HCT116 (cell line): Measurements from ENCODE around the gene SPATA2L. TPM values are rescaled to one million over a fixed set of nuclear protein-coding genes. Genes with fewer than 3 reads are reported as not detected.

Source experiments
- ATAC-seq: fragments of 200-7000 bp; cut with Tn5 transposase; 2 replicates; pipeline ENCODE4 v1.9.1; 2020; ENCODE audit warnings: mild to moderate bottlenecking, moderate library complexity
- BruUV-seq: library from RNA; stranded (reverse); fragments of 400-500 nt; replicated peaks from 2 replicates; lab custom pipeline; 2021; lab: Mats Ljungman, UMichigan
- CTCF ChIA-PET: fragments of 300-600 bp; sonication (Branson Sonifier 250); formaldehyde crosslinking; loops from one replicate; lab custom pipeline; 2021; ENCODE audit warnings: antibody characterized with exemption; lab: Charles Lee
- POLR2A ChIA-PET: fragments of 300-600, 350-600 bp; sonication (Branson Sonifier 250); formaldehyde crosslinking; loops from one replicate; lab custom pipeline; 2021; ENCODE audit warnings: antibody characterized with exemption; lab: Charles Lee
- RAD21 ChIA-PET, 2 experiments: fragments of 300-600 bp; sonication (Branson Sonifier 250); formaldehyde crosslinking; loops; one replicate each; lab custom pipeline; 2023; ENCODE audit warnings: low total read pairs in 2 of 2; ENCODE audit not compliant: uncharacterized antibody in 2 of 2, unreplicated experiment in 2 of 2, low non-redundant PET in 1 of 2; lab: Charles Lee
- DNase-seq: peaks from one replicate; pipeline ENCODE4 v3.0.0-alpha.2; 2010; ENCODE audit warnings: low read depth, low spot score
- H2AFZ ChIP-seq: fragments of 200-600 bp; shearing (Covaris generic), sonication (generic); 2 replicates; pipeline ENCODE4 v1.6.1; 2017; ENCODE audit warnings: low read depth, mixed run types, mixed read lengths, antibody characterized with exemption, low read length; ENCODE audit not compliant: poor library complexity, severe bottlenecking
- H3K27ac ChIP-seq: 2 replicates; pipeline ENCODE4 v1.5.1; 2012; ENCODE audit warnings: low read depth, low read length
- H3K27me3 ChIP-seq: fragments of 200-600 bp; sonication (generic); 2 replicates; pipeline ENCODE4 v1.6.1; 2016; ENCODE audit warnings: mixed run types, low read length, mixed read lengths; ENCODE audit not compliant: insufficient read depth
- H3K36me3 ChIP-seq, 2 experiments: fragments of 200-500 bp in 1 of 2; fragments of 200-600 bp in 1 of 2; sonication (Bioruptor generic) in 1 of 2; sonication (generic) in 1 of 2; 2 replicates each; pipeline versions ENCODE4 v1.5.1 to v1.6.1; 2014 to 2016; ENCODE audit warnings: low read length in 2 of 2, inconsistent platforms in 1 of 2, mixed read lengths in 1 of 2, mixed run types in 1 of 2; ENCODE audit not compliant: insufficient read depth in 2 of 2, control insufficient read depth in 1 of 2
- H3K4me1 ChIP-seq, 2 experiments: fragments of 200-600 bp in 1 of 2; sonication (generic) in 1 of 2; 2 replicates each; pipeline versions ENCODE4 v1.5.1 to v1.6.1; 2012 to 2017; ENCODE audit warnings: low read length in 2 of 2, inconsistent platforms in 1 of 2, mild to moderate bottlenecking in 1 of 2, mixed read lengths in 1 of 2, mixed run types in 1 of 2, moderate library complexity in 1 of 2; ENCODE audit not compliant: insufficient read depth in 2 of 2, control insufficient read depth in 1 of 2
- H3K4me2 ChIP-seq: fragments of 200-600 bp; sonication (generic); 2 replicates; pipeline ENCODE4 v1.6.1; 2017; ENCODE audit warnings: mixed run types, low read length, mixed read lengths
- H3K4me3 ChIP-seq, 2 experiments: fragments of 200-600 bp in 1 of 2; sonication (generic) in 1 of 2; replicated peaks in 1 of 2; 2 replicates each; pipeline ENCODE4 v1.5.1; 2011 to 2016; ENCODE audit warnings: low read length in 2 of 2, control low read depth in 1 of 2, low read depth in 1 of 2, mild to moderate bottlenecking in 1 of 2, mixed read lengths in 1 of 2, mixed run types in 1 of 2
- H3K79me2 ChIP-seq: fragments of 200-600 bp; sonication (generic); 2 replicates; pipeline ENCODE4 v1.6.1; 2017; ENCODE audit warnings: mild to moderate bottlenecking, mixed run types, low read length, moderate library complexity, mixed read lengths; ENCODE audit not compliant: insufficient read depth
- H3K9ac ChIP-seq: fragments of 200-600 bp; sonication (generic); 2 replicates; pipeline ENCODE4 v1.6.1; 2016; ENCODE audit warnings: low read length, mixed read lengths
- H3K9me2 ChIP-seq: fragments of 200-600 bp; sonication (generic), shearing (Covaris generic); 2 replicates; pipeline ENCODE4 v1.6.1; 2017; ENCODE audit warnings: mixed run types, mild to moderate bottlenecking, moderate library complexity; ENCODE audit not compliant: insufficient read depth
- H3K9me3 ChIP-seq, 2 experiments: fragments of 200-500 bp in 1 of 2; fragments of 200-600 bp in 1 of 2; sonication (Bioruptor generic) in 1 of 2; sonication (generic) in 1 of 2; 2 replicates each; pipeline ENCODE4 v1.6.1; 2014 to 2017; ENCODE audit warnings: low read length in 2 of 2, mixed read lengths in 2 of 2, inconsistent platforms in 1 of 2, low read depth in 1 of 2, mild to moderate bottlenecking in 1 of 2, mixed run types in 1 of 2, moderate library complexity in 1 of 2; ENCODE audit not compliant: control insufficient read depth in 1 of 2, insufficient read depth in 1 of 2
- H4K20me1 ChIP-seq: fragments of 200-600 bp; sonication (generic), shearing (Covaris generic); 2 replicates; pipeline ENCODE4 v1.6.1; 2017; ENCODE audit warnings: mixed run types, mild to moderate bottlenecking, moderate library complexity; ENCODE audit not compliant: insufficient read depth
- CEBPB ChIP-seq: IDR thresholded peaks from 2 replicates; pipeline ENCODE4 v1.6.1; 2012; ENCODE audit warnings: low read depth
- EGR1 ChIP-seq: IDR thresholded peaks from 2 replicates; pipeline ENCODE4 v1.6.1; 2012; ENCODE audit warnings: low read depth
- ELF1 ChIP-seq: IDR thresholded peaks from 2 replicates; pipeline ENCODE4 v1.6.1; 2012; ENCODE audit warnings: low read depth, borderline replicate concordance
- EZH2phosphoT487 ChIP-seq: fragments of 200-600 bp; IDR thresholded peaks from 2 replicates; pipeline ENCODE4 v1.6.1; 2018; ENCODE audit warnings: antibody characterized with exemption, borderline replicate concordance
- FOSL1 ChIP-seq: IDR thresholded peaks from 2 replicates; pipeline ENCODE4 v1.6.1; 2012; ENCODE audit warnings: low read depth
- JUND ChIP-seq: IDR thresholded peaks from 2 replicates; pipeline ENCODE4 v1.6.1; 2012
- POLR2A ChIP-seq: IDR thresholded peaks from 2 replicates; pipeline ENCODE4 v1.7.0; 2011; ENCODE audit warnings: borderline replicate concordance; ENCODE audit not compliant: insufficient read depth, insufficient read length; ENCODE audit errors: extremely low read depth
- SIN3A ChIP-seq: IDR thresholded peaks from 2 replicates; pipeline ENCODE4 v1.6.1; 2012; ENCODE audit warnings: low read depth
- SP1 ChIP-seq: IDR thresholded peaks from 2 replicates; pipeline ENCODE4 v1.6.1; 2012; ENCODE audit warnings: low read depth
- SRF ChIP-seq: IDR thresholded peaks from 2 replicates; pipeline ENCODE4 v1.6.1; 2012; ENCODE audit warnings: low read depth
- TCF7L2 ChIP-seq: IDR thresholded peaks from 2 replicates; pipeline ENCODE4 v1.7.0; 2011; ENCODE audit warnings: borderline replicate concordance, inconsistent platforms; ENCODE audit not compliant: insufficient read depth, insufficient read length; ENCODE audit errors: extremely low read depth
- ZFX ChIP-seq: fragments of 450-650 bp; IDR thresholded peaks from 2 replicates; pipeline ENCODE4 v1.6.1; 2017
- ZNF274 ChIP-seq: fragments of 200-500 bp; sonication (Bioruptor generic); IDR thresholded peaks from 2 replicates; pipeline ENCODE4 v1.6.1; 2014; ENCODE audit warnings: mild to moderate bottlenecking, low read depth, low read length, inconsistent platforms
- intact Hi-C: fragments of 100-400 bp; cut with micrococcal nuclease; formaldehyde crosslinking; loops from 2 replicates; pipeline ENCODE4 v1.10.0; 2022
- total RNA-seq: library from RNA; stranded (reverse); gene quantifications from one replicate; pipeline ENCODE4 v1.2.1, GENCODE V29; 2021; ENCODE audit not compliant: unreplicated experiment
- TF ChIP-seq, protein P1 (sequence below), 3 experiments: fragments of 200-600 bp in 1 of 3; sonication (generic) in 1 of 3; IDR thresholded peaks in 2 of 3; conservative IDR thresholded peaks in 1 of 3; 2 replicates each; pipeline ENCODE4 v1.5.1; 2012 to 2017; ENCODE audit warnings: low read depth in 2 of 3, low read length in 2 of 3, antibody characterized with exemption in 1 of 3, borderline replicate concordance in 1 of 3, control low read depth in 1 of 3, mild to moderate bottlenecking in 1 of 3, mixed read lengths in 1 of 3, mixed run types in 1 of 3, moderate library complexity in 1 of 3; ENCODE audit not compliant: insufficient read depth in 1 of 3
- TF ChIP-seq, protein P2 (sequence below): IDR thresholded peaks from 2 replicates; pipeline ENCODE4 v1.6.1; 2012
- TF ChIP-seq, protein P3 (sequence below): IDR thresholded peaks from 2 replicates; pipeline ENCODE4 v1.6.1; 2012
- TF ChIP-seq, protein P4 (sequence below): IDR thresholded peaks from 2 replicates; pipeline ENCODE4 v1.6.1; 2011; ENCODE audit warnings: mild to moderate bottlenecking, low read length, moderate library complexity; ENCODE audit not compliant: insufficient replicate concordance; ENCODE audit errors: extremely low read depth

SPATA2L gene
- total RNA-seq, 1 experiment from 2014 or later = 50.5 TPM

DNA sequence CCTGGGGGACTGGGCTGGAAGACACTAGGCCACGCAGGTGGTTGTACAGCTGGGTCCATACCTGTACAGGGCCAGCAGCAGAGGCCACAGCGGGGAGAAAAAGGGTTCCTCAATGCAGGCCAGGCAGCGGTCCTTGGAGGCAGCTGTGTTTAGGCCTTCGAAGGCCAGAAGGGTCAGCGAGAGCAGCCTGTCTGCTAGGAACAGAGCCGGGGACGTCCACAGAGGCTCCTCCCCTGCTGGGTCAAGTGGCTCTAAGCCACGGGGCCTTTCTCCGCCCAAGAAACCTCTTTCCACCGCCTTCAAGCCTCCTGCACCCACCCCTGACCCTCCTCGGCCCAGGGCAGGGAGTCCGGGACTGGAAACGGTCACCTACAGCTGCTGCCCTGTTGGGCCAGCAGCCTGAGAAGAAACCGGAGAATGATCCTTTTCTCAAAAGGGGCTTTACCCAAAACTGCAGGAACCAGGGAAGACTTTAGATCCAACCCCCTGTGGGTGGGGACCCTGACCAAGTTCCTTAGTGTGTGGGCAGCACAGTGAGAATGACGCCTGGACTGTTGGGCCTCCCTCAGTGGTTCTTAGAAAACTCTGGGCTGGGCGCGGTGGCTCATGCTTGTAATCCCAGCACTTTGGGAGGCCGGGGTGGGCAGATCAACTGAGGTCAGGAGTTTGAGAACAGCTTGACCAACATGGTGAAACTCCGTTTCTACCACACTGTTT is 8.4 kb upstream of the SPATA2L start:
- Histone ChIP-seq H3K9ac (no peak overlapping the region), H4K20me1 (no peaks in the 10 kb centered on the region), H3K4me3 (no peak overlapping the region), H2AFZ (no peak overlapping the region), H3K9me2 (no peaks in the 10 kb centered on the region), H3K4me2 (no peak overlapping the region), H3K36me3 (peaks cover 5 to 13% of the 10 kb centered on the region in 2 experiments), H3K27me3 (no peaks in the 10 kb centered on the region), H3K4me1 (peaks cover 6 to 36% of the 10 kb centered on the region in 2 experiments; a peak in 3 of 4 replicates), H3K9me3 (no peaks in the 10 kb centered on the region), H3K79me2 (peaks cover 31% of the 10 kb centered on the region), H3K27ac (no peak overlapping the region)
- no TSS peak for BruUV-seq
- ATAC-seq = no peak
- ChIA-PET POLR2A (interaction anchor here (3.2 kb wide), 1 partner anchor 10 kb away, joined by 12 read pairs; the partner anchor contains the start of gene VPS9D1), RAD21 (no interaction called here), CTCF (interaction anchor here (1.8 kb wide), 1 partner anchor 10 kb away, joined by 6 read pairs; no protein-coding TSS in a partner anchor)
- DNase-seq = no peak
- TF ChIP-seq ZNF274 (no peak), SP1 (no peak), SIN3A (no peak), JUND (no peak), FOSL1 (no peak), EZH2phosphoT487 (no peak), SRF (no peak), POLR2A (no peak), CEBPB (no peak), TCF7L2 (no peak), EGR1 (no peak), ZFX (no peak; the same call in 1 of the 2 replicates), ELF1 (no peak)
- TF ChIP-seq, protein P1, sequence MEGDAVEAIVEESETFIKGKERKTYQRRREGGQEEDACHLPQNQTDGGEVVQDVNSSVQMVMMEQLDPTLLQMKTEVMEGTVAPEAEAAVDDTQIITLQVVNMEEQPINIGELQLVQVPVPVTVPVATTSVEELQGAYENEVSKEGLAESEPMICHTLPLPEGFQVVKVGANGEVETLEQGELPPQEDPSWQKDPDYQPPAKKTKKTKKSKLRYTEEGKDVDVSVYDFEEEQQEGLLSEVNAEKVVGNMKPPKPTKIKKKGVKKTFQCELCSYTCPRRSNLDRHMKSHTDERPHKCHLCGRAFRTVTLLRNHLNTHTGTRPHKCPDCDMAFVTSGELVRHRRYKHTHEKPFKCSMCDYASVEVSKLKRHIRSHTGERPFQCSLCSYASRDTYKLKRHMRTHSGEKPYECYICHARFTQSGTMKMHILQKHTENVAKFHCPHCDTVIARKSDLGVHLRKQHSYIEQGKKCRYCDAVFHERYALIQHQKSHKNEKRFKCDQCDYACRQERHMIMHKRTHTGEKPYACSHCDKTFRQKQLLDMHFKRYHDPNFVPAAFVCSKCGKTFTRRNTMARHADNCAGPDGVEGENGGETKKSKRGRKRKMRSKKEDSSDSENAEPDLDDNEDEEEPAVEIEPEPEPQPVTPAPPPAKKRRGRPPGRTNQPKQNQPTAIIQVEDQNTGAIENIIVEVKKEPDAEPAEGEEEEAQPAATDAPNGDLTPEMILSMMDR (IDR thresholded peaks at IDR 0.05 in 2 of 3, conservative IDR thresholded peaks at IDR 0.05 in 1 of 3; ENCODE audit: borderline replicate concordance in 1 of 3, insufficient read depth in 1 of 3, low read depth in 2 of 3, low read length in 2 of 3) = no peak
- TF ChIP-seq, protein P2, sequence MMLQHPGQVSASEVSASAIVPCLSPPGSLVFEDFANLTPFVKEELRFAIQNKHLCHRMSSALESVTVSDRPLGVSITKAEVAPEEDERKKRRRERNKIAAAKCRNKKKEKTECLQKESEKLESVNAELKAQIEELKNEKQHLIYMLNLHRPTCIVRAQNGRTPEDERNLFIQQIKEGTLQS = no peak
- TF ChIP-seq, protein P3, sequence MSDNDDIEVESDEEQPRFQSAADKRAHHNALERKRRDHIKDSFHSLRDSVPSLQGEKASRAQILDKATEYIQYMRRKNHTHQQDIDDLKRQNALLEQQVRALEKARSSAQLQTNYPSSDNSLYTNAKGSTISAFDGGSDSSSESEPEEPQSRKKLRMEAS = no peak
- TF ChIP-seq, protein P4, sequence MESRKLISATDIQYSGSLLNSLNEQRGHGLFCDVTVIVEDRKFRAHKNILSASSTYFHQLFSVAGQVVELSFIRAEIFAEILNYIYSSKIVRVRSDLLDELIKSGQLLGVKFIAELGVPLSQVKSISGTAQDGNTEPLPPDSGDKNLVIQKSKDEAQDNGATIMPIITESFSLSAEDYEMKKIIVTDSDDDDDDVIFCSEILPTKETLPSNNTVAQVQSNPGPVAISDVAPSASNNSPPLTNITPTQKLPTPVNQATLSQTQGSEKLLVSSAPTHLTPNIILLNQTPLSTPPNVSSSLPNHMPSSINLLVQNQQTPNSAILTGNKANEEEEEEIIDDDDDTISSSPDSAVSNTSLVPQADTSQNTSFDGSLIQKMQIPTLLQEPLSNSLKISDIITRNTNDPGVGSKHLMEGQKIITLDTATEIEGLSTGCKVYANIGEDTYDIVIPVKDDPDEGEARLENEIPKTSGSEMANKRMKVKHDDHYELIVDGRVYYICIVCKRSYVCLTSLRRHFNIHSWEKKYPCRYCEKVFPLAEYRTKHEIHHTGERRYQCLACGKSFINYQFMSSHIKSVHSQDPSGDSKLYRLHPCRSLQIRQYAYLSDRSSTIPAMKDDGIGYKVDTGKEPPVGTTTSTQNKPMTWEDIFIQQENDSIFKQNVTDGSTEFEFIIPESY = no peak
- intact Hi-C loops = no loop called here
